GM23338 (cell line): Measurements from ENCODE around the gene PPM1L. TPM values are rescaled to one million over a fixed set of nuclear protein-coding genes. Genes with fewer than 3 reads are reported as not detected.
A peak's percentile ranks its signal among the peaks of the same experiment; 100 is the strongest.

Experiments
- ATAC-seq: fragments of 200-7000 bp; cut with Tn5 transposase; 3 replicates; pipeline ENCODE4 v1.9.1; 2020
- DNase-seq: peaks from one replicate; pipeline ENCODE4 v3.0.0-alpha.2; 2015; ENCODE audit warnings: low spot score
- H2AFZ ChIP-seq: fragments of 200-600 bp; sonication (generic); 2 replicates; pipeline ENCODE4 v1.8.0; 2016; ENCODE audit warnings: antibody characterized with exemption, mild to moderate bottlenecking, moderate library complexity
- H3F3A ChIP-seq: fragments of 200-600 bp; sonication (generic); replicated peaks from 2 replicates; pipeline ENCODE4 v1.8.0; 2017; ENCODE audit warnings: antibody characterized with exemption, mixed run types, low read depth
- H3K27ac ChIP-seq: fragments of 200-600 bp; sonication (generic); 2 replicates; pipeline ENCODE4 v1.6.1; 2016; ENCODE audit warnings: low read depth
- H3K27me3 ChIP-seq: fragments of 200-600 bp; sonication (generic); 2 replicates; pipeline ENCODE4 v1.8.0; 2016; ENCODE audit warnings: mild to moderate bottlenecking, mixed run types, moderate library complexity; ENCODE audit not compliant: insufficient read depth
- H3K36me3 ChIP-seq: fragments of 200-600 bp; sonication (generic); 2 replicates; pipeline ENCODE4 v1.8.0; 2016; ENCODE audit warnings: mild to moderate bottlenecking; ENCODE audit not compliant: insufficient read depth
- H3K4me1 ChIP-seq: fragments of 200-600 bp; sonication (generic); 2 replicates; pipeline ENCODE4 v1.8.0; 2016; ENCODE audit warnings: mild to moderate bottlenecking, moderate library complexity; ENCODE audit not compliant: insufficient read depth
- H3K4me2 ChIP-seq: fragments of 200-600 bp; sonication (generic); 2 replicates; pipeline ENCODE4 v1.7.1; 2017; ENCODE audit warnings: mixed run types
- H3K4me3 ChIP-seq: fragments of 200-600 bp; sonication (generic); 2 replicates; pipeline ENCODE4 v1.6.1; 2016; ENCODE audit warnings: mixed run types
- H3K79me2 ChIP-seq: fragments of 200-600 bp; sonication (generic); replicated peaks from 2 replicates; pipeline ENCODE4 v1.8.0; 2017; ENCODE audit warnings: mild to moderate bottlenecking; ENCODE audit not compliant: insufficient read depth
- H3K9me2 ChIP-seq: fragments of 200-600 bp; sonication (generic); 2 replicates; pipeline ENCODE4 v1.8.0; 2017; ENCODE audit not compliant: insufficient read depth
- H4K20me1 ChIP-seq: fragments of 200-600 bp; sonication (generic); replicated peaks from 2 replicates; pipeline ENCODE4 v1.8.0; 2017; ENCODE audit warnings: mild to moderate bottlenecking; ENCODE audit not compliant: insufficient read depth
- H3K27ac Mint-ChIP-seq: 2 replicates; pipeline ENCODE4 v1.8.0; 2020; ENCODE audit warnings: inconsistent platforms, mild to moderate bottlenecking, moderate library complexity, mixed read lengths
- H3K27me3 Mint-ChIP-seq: 3 replicates; pipeline ENCODE4 v1.8.0; 2022; ENCODE audit warnings: low read depth, mild to moderate bottlenecking, moderate library complexity, mixed read lengths, inconsistent platforms; ENCODE audit not compliant: insufficient read depth, poor library complexity
- H3K36me3 Mint-ChIP-seq: 3 replicates; pipeline ENCODE4 v1.8.0; 2021; ENCODE audit warnings: low read depth, mild to moderate bottlenecking, inconsistent platforms, moderate library complexity, mixed read lengths
- H3K4me1 Mint-ChIP-seq: 3 replicates; pipeline ENCODE4 v1.8.0; 2020; ENCODE audit warnings: mild to moderate bottlenecking, inconsistent platforms, mixed read lengths
- H3K4me3 Mint-ChIP-seq: 3 replicates; pipeline ENCODE4 v1.8.0; 2021; ENCODE audit warnings: moderate library complexity, mild to moderate bottlenecking, inconsistent platforms, mixed read lengths
- H3K9me3 Mint-ChIP-seq: 3 replicates; pipeline ENCODE4 v1.8.0; 2020; ENCODE audit warnings: moderate library complexity, mild to moderate bottlenecking, inconsistent platforms, mixed read lengths
- NANOG ChIP-seq: IDR thresholded peaks from 2 replicates; pipeline ENCODE4 v1.6.1; 2016; ENCODE audit warnings: antibody characterized with exemption, borderline replicate concordance
- POLR2AphosphoS5 ChIP-seq: IDR thresholded peaks from 2 replicates; pipeline ENCODE4 v1.6.1; 2016; ENCODE audit warnings: antibody characterized with exemption, low read depth
- ZNF462 ChIP-seq: fragments of 250-450 bp; sonication (Bioruptor Pico); IDR thresholded peaks from 2 replicates; pipeline ENCODE4 v1.5.0; 2020; ENCODE audit warnings: mild to moderate bottlenecking, moderate library complexity
- polyA plus RNA-seq: library from polyadenylated mRNA; unstranded; fragments of >200 nt; fragmentation: Nextera tagmentation; extraction: Ambion mirVana; gene quantifications from 2 replicates; pipeline ENCODE4 v1.2.1, GENCODE V29; 2016
- total RNA-seq: library from RNA; depleted of rRNA; stranded (reverse); fragments of >200 nt; shearing (Covaris generic); gene quantifications from 2 replicates; pipeline ENCODE4 v1.2.3, GENCODE V29; 2014
- TF ChIP-seq, protein P1 (sequence below): IDR thresholded peaks from 2 replicates; pipeline ENCODE4 v1.6.1; 2016; ENCODE audit warnings: antibody characterized with exemption
- TF ChIP-seq, protein P2 (sequence below), 2 experiments: fragments of 200-600 bp in 1 of 2; sonication (generic) in 1 of 2; conservative IDR thresholded peaks; 2 replicates each; pipeline versions ENCODE4 v1.5.1 to v1.6.1; 2016 to 2017; ENCODE audit warnings: antibody characterized with exemption in 2 of 2, low read depth in 2 of 2, mild to moderate bottlenecking in 2 of 2, moderate library complexity in 1 of 2

Gene PPM1L
- total and polyA plus RNA-seq, 2 experiments from 2014 or later, result 3.9 to 26.4 TPM

DNA sequence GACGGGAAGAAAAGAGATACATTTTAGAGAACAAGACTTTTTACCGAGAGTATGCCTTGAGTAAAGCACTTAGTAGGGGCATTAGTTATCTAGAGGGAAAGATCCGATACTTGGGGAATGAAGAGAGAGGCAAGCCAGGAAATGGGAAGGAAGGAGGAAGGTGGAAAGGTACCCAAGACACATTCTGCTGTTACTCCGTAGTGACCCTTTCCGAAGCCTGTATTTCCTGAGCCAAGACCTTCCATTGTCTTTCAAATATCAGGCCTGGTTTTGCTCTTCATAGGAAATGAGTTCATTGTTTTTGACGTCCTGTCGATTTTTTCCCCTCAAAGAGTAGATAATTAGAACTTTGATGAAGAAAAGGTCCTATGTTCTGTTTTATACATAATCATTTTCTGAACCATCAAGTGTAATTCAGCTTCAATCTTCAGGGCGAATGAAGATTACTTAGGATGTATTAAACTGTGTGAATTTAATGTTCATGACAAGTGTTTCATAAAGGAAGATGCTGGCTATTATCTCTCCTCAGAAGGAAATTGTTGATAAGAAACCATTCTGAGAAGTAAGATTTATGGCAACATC is 95.7 kb downstream of the PPM1L start:
- Histone ChIP-seq H3K4me2 (0 out of 2 replicates have a peak overlapping the region, but pooled peaks have one; percentile 18), H4K20me1 (no peaks in the 10 kb centered on the region), H3K27me3 (no peaks in the 10 kb centered on the region), H3K27ac (no peak overlapping the region), H3K4me1 (peaks cover 25% of the 10 kb centered on the region), H3K79me2 (0 out of 2 replicates have a peak, but pooled peaks cover 3% of the 10 kb centered on the region), H3K36me3 (no peaks in the 10 kb centered on the region), H3F3A (no peaks in the 10 kb centered on the region), H3K4me3 (no peak overlapping the region), H2AFZ (no peak overlapping the region), H3K9me2 (peaks cover 7% of the 10 kb centered on the region; the same call in 1 of the 2 replicates)
- TF ChIP-seq, protein P1, sequence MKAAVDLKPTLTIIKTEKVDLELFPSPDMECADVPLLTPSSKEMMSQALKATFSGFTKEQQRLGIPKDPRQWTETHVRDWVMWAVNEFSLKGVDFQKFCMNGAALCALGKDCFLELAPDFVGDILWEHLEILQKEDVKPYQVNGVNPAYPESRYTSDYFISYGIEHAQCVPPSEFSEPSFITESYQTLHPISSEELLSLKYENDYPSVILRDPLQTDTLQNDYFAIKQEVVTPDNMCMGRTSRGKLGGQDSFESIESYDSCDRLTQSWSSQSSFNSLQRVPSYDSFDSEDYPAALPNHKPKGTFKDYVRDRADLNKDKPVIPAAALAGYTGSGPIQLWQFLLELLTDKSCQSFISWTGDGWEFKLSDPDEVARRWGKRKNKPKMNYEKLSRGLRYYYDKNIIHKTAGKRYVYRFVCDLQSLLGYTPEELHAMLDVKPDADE, result 0 out of 2 replicates have a peak, but pooled peaks have one; percentile 18
- TF ChIP-seq POLR2AphosphoS5 (no peak), NANOG (peak; percentile 31; the same call in 1 of the 2 replicates)
- Mint-ChIP-seq H3K36me3 (peaks cover 8% of the 10 kb centered on the region; the same call in 2 of the 3 replicates), H3K4me3 (no peak overlapping the region), H3K27ac (peak overlapping the region; percentile 6), H3K9me3 (peaks cover 6% of the 10 kb centered on the region; the same call in 2 of the 3 replicates), H3K4me1 (peaks cover 23% of the 10 kb centered on the region), H3K27me3 (no peaks in the 10 kb centered on the region)
- DNase-seq, result peak; percentile 35
- peak; percentile 31; the same call in 1 of the 3 replicates for ATAC-seq

GRCh38 chr3:160852856-160853255 is 96.8 kb downstream of the PPM1L start:
- H3K27ac ChIP-seq, result no peak overlapping the region
- Mint-ChIP-seq H3K9me3 (peaks cover 6% of the 10 kb centered on the region; the same call in 2 of the 3 replicates), H3K27ac (no peak overlapping the region), H3K27me3 (no peaks in the 10 kb centered on the region), H3K4me3 (no peak overlapping the region), H3K36me3 (peaks cover 8% of the 10 kb centered on the region; the same call in 2 of the 3 replicates), H3K4me1 (peaks cover 27% of the 10 kb centered on the region)
- no peaks in the 10 kb centered on the region for H3K27me3 ChIP-seq
- no peaks in the 10 kb centered on the region for H3K36me3 ChIP-seq
- ATAC-seq (no peak), DNase-seq (no peak)
- no peaks in the 10 kb centered on the region for H3F3A ChIP-seq
- H4K20me1 ChIP-seq, result no peaks in the 10 kb centered on the region
- H3K4me3 ChIP-seq, result no peak overlapping the region
- TF ChIP-seq, protein P1, result 0 out of 2 replicates have a peak, but pooled peaks have one; percentile 49
- peak; percentile 66; the same call in 1 of the 2 replicates for TF ChIP-seq ZNF462 (CRISPR knock-in tag)
- TF ChIP-seq, protein P2, sequence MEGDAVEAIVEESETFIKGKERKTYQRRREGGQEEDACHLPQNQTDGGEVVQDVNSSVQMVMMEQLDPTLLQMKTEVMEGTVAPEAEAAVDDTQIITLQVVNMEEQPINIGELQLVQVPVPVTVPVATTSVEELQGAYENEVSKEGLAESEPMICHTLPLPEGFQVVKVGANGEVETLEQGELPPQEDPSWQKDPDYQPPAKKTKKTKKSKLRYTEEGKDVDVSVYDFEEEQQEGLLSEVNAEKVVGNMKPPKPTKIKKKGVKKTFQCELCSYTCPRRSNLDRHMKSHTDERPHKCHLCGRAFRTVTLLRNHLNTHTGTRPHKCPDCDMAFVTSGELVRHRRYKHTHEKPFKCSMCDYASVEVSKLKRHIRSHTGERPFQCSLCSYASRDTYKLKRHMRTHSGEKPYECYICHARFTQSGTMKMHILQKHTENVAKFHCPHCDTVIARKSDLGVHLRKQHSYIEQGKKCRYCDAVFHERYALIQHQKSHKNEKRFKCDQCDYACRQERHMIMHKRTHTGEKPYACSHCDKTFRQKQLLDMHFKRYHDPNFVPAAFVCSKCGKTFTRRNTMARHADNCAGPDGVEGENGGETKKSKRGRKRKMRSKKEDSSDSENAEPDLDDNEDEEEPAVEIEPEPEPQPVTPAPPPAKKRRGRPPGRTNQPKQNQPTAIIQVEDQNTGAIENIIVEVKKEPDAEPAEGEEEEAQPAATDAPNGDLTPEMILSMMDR (conservative IDR thresholded peaks at IDR 0.05; ENCODE audit: low read depth in 2 of 2), result no peak
- no peak overlapping the region for H2AFZ ChIP-seq
- H3K79me2 ChIP-seq, result 0 out of 2 replicates have a peak, but pooled peaks cover 3% of the 10 kb centered on the region
- H3K4me1 ChIP-seq, result peaks cover 25% of the 10 kb centered on the region
- H3K9me2 ChIP-seq, result peaks cover 7% of the 10 kb centered on the region; the same call in 1 of the 2 replicates
- H3K4me2 ChIP-seq, result 0 out of 2 replicates have a peak overlapping the region, but pooled peaks have one; percentile 9
